ENCODE data around the gene HAUS3. TPM values are rescaled to one million over a fixed set of nuclear protein-coding genes. Genes with fewer than 3 reads are reported as not detected.
A peak's percentile ranks its signal among the peaks of the same experiment; 100 is the strongest.

The HAUS3 gene
- total and polyA plus RNA-seq, 2 of the 13 experiments (the other 11 are each of a cell fraction or from before 2014, with no cell fraction given) = 3.9 to 12.6 TPM

- TF ChIP-seq JARID2 (CRISPR knock-in tag; IDR thresholded peaks at IDR 0.05; ENCODE audit: insufficient replicate concordance) (no peak), ZNF318 (CRISPR knock-in tag; IDR thresholded peaks at IDR 0.05) (no peak), ZBTB44 (CRISPR knock-in tag; IDR thresholded peaks at IDR 0.05) (no peak), HOXA9 (CRISPR knock-in tag; IDR thresholded peaks at IDR 0.05; ENCODE audit: borderline replicate concordance) (no peak), ZNF33B (CRISPR knock-in tag; IDR thresholded peaks at IDR 0.05) (peak; percentile 51; the same call in 1 of the 2 replicates), THAP8 (CRISPR knock-in tag; IDR thresholded peaks at IDR 0.05; ENCODE audit: borderline replicate concordance) (no peak), SMARCC2 (IDR thresholded peaks at IDR 0.05) (no peak), ELK4 (CRISPR knock-in tag; IDR thresholded peaks at IDR 0.05; ENCODE audit: borderline replicate concordance) (no peak), FOXM1 (CRISPR knock-in tag; IDR thresholded peaks at IDR 0.05) (no peak), TBX2 (CRISPR knock-in tag; IDR thresholded peaks at IDR 0.05; ENCODE audit: borderline replicate concordance) (peak; percentile 59; the same call in 1 of the 2 replicates), CREBL2 (CRISPR knock-in tag; IDR thresholded peaks at IDR 0.05; ENCODE audit: borderline replicate concordance) (no peak), HNF1B (CRISPR knock-in tag; IDR thresholded peaks at IDR 0.05) (peak; percentile 39; the same call in 1 of the 2 replicates), ZNF781 (CRISPR knock-in tag; IDR thresholded peaks at IDR 0.05; ENCODE audit: borderline replicate concordance, not compliant biosample characterization) (no peak), MIER3 (CRISPR knock-in tag; IDR thresholded peaks at IDR 0.05; ENCODE audit: borderline replicate concordance) (no peak)
Measured at GRCh38 chr4:2262145-2262943, 20.4 kb upstream of the HAUS3 start (continued).

All from HepG2 (cell line).